ENCODE measurements around the gene SCT.

Gene SCT

DNA sequence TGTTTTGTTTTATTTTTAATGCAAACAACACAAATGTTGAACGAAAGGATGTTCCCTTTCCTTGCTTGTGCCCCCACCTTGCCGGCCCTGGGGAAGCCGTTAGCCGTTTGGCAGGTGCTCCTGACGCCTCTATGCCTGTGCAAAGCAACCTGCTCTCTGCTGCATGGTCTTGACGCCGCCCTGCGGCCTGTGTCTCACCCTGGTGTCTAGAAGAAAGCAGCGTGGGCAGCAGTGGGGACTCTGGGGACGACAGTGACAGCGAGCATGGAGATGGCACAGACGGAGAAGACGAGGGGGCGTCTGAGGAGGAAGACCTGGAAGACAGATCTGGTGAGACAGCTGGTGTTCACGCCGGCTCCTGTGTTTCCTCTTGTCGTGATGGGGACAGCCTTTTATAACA is 45.2 kb downstream of the SCT start:
- DNase-seq, result no peak

DNA sequence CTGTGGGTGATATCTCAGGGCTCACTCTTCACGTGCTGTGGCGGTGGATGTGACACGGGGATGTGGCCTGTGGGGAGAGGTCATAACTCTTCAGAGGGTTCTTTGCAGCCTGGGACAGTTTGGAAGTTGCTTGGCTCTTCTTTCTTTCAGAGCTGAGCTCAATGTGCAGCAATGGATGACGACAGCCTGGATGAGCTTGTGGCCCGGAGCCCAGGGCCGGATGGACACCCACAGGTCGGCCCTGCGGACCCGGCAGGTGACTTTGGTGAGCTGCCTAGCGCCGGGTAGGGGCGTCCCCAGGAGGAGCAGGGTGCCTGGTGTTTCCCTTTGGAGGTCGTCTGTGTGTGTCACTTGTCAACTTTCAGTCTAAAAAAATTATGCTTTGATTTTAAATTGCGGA is 45.6 kb downstream of the SCT start:
- no peak for DNase-seq

DNA sequence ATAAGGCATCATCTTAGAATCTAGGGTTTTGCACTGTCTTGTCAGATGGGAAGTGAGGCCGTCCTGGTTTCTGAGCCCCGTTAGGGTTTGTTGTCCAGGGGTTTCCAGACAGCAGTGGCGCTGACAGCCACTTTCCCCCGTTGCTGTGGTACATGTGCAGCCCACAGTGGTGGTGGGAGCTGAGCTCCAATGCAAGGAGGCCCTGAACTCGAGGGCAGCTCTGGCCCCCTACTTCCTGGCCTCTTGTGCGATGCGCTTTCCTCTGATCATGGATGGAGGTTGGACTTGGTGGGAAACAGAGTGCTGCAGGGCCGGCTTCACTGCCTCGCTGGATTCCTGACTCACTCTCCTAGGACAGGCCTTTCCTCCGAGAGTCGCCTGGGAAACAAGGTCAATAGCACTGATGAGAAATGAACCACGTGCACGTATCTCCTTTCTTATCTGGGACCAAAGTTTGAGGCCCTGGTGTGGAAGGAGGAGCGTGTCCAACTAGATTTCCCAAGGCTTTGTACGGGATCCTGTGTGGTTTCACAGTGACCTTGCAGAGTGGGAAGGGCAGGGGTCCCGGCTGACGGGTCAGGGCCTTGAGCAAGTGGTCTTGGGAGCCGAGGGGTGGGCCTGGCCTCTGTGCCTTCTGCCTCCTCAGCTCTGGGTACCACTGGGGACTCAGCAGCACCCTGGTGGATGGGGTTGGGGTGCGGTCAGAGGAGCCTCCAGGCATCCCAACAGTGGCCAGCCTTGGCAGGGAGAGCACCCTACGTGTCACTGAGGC is 47.0 kb downstream of the SCT start:
- DNase-seq, result no peak

DNA sequence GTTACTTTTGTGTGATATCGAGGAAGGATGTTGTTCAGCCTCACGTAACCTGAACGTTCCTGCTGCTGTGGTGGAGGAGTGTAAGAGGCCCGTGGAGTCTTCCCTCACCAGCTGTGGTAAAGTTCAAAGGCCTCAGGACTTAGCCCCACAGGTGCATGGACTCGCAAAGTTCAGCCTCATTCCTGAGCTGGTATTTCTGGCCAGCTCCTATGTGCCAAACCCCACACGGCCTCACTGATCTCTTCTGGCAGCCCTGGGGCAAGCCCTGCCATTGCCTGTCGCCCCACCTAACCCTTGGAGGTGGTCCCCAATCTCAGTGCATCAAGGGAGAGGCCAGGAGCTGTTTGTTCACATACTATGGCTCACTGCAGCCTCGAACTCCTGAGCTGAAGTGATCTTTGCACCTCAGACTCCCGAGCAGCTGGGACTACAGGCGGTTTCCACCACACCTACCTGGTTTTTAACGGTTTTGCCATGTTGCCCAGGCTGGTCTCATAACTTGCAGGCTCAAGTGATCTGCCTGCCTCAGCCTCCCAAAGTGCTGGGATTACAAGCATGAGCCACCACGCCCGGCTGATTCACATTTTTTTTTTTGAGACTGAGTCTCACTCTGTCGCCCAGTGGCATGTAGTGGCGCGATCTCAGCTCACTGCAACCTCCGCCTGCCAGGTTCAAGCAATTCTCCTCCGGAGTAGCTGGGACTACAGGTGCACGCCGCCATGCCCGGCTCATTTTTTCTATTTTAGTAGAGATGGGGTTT is 48.5 kb downstream of the SCT start:
- DNase-seq, result no peak

DNA sequence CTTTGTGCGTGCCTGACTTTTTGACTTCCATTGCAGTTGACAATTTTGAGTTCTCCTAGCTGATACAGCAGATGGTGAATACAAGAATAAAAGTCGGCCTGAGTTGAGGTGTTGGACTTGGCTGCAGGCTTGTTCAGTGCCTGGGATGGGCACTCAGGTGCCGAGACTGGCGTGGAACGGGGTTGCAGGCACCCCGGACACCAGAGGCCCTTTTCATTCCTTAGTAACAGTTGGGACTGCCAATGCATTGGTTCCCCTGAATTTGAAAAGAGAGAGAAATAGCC is 49.4 kb downstream of the SCT start:
- no peak for DNase-seq

DNA sequence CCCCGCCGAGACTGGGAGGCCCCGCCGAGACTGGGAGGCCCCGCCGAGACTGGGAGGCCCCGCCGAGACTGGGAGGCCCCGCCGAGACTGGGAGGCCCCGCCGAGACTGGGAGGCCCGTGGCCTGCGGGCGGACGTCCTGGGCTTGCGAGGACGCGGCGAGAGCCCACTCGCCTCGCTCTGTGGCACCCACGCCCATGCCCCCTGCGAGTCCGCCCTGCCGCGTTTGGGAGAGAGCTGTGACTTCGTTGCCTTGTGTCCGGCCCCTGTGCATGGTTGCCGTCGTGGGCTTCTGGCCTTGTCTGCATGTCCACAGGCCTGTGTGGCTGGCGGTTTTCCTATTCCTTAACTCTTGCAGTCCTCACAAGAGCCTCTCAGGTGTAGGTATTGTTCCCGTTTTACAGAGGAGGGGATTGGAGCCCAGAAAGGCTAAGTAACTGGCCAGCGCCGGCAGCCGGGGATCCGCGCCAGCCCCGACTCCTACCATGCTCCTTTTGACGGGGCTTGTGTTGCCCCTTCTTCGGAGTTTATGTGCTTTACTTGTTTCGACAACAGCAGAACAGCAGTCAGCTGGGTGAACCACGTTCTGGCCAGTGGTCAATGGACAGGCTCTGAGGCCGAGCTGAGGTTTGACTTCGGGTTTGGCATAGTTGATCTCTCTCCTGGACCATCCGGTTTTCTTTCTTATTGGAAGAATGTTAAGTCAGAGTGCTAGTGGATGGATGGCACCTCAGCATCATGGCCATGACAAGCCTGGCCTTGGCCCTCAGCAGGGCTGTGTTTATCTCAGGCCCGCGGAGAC is 50.0 kb downstream of the SCT start:
- no peak for DNase-seq

Measured in activated CD4-positive, alpha-beta T cell treated with anti-CD3 and anti-CD28 coated beads, Interleukin-2, amount 50 U/mL, for 1 hour (primary cell).